Upper lobe of left lung (tissue), 4 donors: ENCODE measurements around the gene GPR55.

Experiments
- POLR2A ChIP-seq, 4 donors: fragments of 450-650 bp; IDR thresholded peaks; one replicate each; pipeline ENCODE4 v1.5.1; 2016 to 2017; ENCODE audit warnings: antibody characterized with exemption in 4 of 4, mild to moderate bottlenecking in 2 of 4
- TF ChIP-seq, protein P1 (sequence below), 6 experiments: fragments of 450-650 bp in 4 of 6; fragments of 200-600 bp in 2 of 6; sonication (generic) in 2 of 6; IDR thresholded peaks; one replicate each; pipeline ENCODE4 v1.5.1; 2016 to 2019; ENCODE audit warnings: antibody characterized with exemption in 6 of 6

DNA sequence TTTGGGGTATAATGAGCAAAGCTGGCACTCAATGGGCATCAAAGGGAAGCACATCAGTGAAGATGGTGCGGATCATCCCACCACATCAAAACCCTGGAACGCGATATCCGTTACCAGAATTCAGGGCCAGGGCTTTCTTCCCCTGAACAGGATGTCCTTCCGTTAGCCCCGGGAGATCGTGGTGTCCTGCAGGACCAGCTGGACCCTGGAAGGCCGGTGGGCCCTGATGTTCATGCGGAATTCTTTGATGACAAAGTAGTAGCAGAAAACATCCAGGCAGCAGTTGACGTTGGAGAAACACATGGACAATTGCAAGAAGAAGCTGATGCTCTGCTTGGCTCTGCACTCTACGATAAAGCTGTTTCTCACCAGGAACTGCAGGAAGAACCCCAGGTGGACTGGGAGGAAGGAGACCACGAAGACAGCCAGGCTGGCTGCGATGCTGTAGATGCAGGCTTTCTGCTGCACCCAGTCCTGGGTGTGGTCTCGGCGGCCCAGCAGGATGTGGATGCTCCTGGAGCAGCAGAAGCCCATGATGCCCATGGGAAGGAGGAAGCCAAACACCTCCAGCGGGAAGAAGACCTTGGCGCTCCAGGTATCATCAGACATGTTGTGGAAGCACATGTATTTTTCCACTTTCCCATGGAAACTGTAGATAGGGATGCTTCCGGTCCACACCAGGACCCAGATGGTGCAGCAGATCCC is 15.0 kb downstream of the GPR55 start:
- TF ChIP-seq POLR2A (IDR thresholded peaks at IDR 0.05): no peak
- TF ChIP-seq, protein P1, sequence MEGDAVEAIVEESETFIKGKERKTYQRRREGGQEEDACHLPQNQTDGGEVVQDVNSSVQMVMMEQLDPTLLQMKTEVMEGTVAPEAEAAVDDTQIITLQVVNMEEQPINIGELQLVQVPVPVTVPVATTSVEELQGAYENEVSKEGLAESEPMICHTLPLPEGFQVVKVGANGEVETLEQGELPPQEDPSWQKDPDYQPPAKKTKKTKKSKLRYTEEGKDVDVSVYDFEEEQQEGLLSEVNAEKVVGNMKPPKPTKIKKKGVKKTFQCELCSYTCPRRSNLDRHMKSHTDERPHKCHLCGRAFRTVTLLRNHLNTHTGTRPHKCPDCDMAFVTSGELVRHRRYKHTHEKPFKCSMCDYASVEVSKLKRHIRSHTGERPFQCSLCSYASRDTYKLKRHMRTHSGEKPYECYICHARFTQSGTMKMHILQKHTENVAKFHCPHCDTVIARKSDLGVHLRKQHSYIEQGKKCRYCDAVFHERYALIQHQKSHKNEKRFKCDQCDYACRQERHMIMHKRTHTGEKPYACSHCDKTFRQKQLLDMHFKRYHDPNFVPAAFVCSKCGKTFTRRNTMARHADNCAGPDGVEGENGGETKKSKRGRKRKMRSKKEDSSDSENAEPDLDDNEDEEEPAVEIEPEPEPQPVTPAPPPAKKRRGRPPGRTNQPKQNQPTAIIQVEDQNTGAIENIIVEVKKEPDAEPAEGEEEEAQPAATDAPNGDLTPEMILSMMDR (IDR thresholded peaks at IDR 0.05): no peak
